Stimulated activated CD4-positive, alpha-beta T cell treated with anti-CD3 and anti-CD28 coated beads, Interleukin-12 subunit alpha, Interleukin-12 subunit beta, amount 100 ng/mL, for 48 hours (primary cell): ENCODE measurements around the gene LIPC.
A peak's percentile ranks its signal among the peaks of the same experiment; 100 is the strongest.

Experiments
- DNase-seq, 3 donors: peaks; one replicate each; pipeline ENCODE4 v3.0.0-alpha.2; 2020; ENCODE audit warnings: low read depth in 2 of 3, low spot score in 1 of 3

Gene LIPC

GRCh38 chr15:58434334-58434875 is 2.6 kb downstream of the LIPC start:
- no peak for DNase-seq

DNA sequence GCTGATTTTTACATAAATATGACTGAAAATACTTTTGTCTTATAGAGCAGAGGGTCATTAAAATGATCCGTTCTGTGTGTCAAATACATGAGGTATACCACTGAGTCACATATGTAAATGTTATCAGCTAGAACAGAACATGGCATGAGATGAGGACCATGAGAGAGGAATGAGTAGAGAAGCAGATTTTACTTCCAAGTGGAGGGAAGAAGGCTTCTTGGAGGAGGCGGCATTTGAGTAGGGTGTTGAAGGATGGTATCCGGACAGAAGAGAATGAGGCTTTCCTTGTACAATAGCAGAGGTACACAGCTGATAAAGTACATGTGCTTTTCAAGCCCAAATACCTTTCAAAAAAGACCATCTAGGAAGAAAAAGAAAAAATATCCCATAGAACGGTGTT is 4.8 kb downstream of the LIPC start:
- no peak for DNase-seq

DNA sequence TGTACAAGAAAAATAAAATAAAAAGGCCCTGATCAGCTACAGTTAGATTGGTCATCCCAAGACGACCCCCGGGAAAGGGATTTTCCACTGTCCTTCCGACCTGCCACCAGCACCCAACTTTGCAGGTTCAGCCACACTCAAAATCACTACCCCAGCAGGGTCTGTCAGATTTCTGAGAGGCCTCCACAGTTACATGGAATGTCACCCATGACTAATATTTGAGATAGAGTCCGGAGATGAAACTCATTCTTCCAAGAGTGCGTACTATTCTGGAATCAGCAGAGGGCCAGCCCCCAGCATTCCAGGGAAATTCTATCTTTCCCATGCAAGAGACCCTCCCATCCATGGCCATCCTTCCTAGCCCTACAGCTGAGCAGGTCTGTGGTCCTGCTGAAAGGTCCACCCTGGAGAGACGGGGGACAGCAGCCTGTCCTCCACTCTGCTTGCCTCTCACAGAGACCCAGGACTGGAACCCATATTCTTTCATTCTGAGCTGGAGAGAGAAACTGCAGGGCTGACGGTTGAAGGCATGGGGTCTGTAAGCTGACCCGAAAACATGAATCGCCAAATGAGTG is 5.8 kb downstream of the LIPC start:
- no peak for DNase-seq

GRCh38 chr15:58438111-58438510 is 6.3 kb downstream of the LIPC start:
- no peak for DNase-seq

GRCh38 chr15:58438956-58439355 is 7.2 kb downstream of the LIPC start:
- DNase-seq = no peak

GRCh38 chr15:58440158-58440910 is 8.5 kb downstream of the LIPC start:
- DNase-seq = no peak

DNA sequence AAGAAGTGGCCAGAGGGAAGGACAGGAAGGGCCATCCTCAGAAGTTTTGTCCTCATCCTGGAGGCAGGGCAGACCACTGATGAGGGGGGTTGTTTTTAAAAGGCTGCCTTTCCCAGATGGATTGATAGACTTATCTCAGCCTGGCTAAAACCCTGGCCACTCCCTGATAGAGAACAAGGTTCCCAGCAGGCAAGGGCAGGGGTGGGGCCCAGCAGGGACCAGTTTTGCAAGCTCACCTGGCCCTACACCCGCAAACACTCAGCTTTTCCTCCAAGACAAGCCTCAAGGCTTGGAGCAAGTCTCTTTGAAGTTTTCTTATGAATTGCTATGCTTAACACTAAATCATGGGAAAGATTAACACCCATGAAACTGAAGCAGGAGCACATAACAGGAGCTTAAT is 9.1 kb downstream of the LIPC start:
- no peak for DNase-seq

DNA sequence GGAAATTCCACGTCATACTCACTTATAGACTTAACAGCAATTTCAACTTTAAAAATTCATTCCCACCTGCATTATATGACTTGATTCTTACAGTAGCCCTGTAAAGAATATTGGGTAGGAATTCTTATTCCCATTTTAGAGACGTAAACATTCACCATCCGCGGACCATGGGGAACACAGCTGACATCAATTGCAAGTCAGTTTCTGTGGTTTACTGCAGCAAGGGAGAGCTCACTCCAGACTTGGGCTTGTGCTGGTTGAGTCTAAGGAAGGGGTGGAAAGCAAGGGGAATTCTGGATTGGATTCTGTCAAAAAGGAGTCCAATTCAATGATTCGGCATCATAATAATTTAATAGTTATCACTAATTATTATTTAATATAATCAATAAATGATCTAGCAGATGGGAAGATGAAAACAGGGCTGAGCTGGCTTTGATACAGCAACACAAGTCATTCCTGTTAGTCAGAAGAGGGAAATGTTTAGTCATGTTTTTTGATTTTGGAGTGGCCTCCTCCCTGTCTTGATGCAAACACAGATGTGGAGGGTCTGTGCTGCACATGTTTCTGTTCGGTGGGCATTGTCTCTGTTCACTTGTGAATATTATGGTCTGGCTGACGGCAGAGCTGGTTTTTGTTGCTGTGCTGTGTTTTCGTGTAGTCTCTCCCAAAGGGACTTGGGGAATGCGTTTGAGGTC is 9.7 kb downstream of the LIPC start:
- no peak for DNase-seq

DNA sequence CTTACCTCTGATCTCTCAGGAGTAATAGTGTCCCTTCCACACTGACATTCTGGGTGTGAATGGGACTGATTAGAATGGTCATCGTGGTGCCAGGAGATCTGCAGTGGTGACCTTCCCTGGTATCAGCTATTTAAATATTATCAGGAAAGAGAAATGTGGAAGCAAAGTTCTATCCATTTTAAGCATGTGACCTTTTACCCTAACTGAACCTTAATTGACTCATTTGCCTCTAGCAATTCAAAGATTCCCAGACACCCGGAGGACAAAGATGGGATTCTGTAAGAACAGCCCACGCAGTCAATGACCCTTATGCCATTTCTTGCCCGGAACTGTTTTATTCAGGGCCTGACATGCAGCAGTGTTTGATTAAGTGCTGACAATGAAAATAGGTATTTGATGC is 10.3 kb downstream of the LIPC start:
- no peak for DNase-seq

GRCh38 chr15:58443308-58443707 is 11.5 kb downstream of the LIPC start:
- DNase-seq = no peak

- no peak for DNase-seq
These were observed 12.3 kb downstream of the LIPC start for GRCh38 chr15:58444056-58444455.

DNA sequence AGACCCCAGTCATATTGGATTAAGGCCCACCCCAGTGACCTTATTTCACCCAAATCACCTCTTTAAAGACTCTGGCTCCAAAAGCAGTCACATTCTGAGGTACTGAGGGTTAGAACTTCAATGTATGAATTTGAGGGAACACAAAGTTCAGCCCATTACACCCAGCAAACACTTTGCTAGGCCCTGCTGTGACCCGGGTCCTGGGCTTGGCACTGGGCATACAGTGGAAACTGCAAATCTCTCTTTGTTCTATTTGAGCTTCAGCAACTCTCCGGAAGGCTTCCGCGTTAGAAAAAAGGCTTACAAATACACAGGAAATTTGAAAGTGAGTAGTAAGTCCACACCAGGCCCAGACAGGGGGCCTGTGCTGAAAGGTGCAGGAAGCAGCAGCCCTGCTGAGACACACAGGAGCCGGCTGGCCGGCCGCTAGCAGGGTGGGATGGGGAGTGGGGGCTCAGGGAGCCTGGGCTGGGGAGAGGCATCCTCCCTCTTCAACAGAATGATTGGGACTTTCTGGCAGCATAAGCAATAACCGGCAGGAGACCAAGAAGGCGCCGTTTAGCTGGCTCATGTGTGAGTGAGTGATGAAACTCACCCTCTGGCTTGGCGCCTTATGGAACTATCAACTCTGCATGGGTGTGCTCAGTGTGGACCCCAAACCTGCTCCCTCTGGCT is 13.0 kb downstream of the LIPC start:
- no peak for DNase-seq

GRCh38 chr15:58445865-58446264 is 14.1 kb downstream of the LIPC start:
- no peak for DNase-seq

DNA sequence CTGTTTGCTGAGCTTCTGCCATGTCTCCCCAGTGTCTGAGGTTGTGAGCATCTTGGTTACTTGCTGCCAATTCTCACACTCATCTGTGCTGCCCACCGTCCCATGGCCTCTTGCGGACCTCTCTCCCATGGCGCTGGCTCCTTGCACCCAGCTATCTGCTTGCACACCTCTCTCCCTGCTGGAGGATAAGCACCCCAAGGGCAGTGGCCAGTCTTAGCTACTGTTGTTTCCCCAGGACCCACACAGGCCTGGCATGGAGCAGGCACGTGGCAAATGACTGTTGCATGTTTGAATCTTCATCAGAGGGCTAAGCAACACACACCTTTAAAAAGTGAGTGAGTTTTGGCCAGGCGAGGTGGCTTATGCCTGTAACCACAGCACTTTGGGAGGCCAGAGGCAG is 14.7 kb downstream of the LIPC start:
- DNase-seq = no peak

GRCh38 chr15:58447271-58448010 is 15.7 kb downstream of the LIPC start:
- DNase-seq = no peak

DNA sequence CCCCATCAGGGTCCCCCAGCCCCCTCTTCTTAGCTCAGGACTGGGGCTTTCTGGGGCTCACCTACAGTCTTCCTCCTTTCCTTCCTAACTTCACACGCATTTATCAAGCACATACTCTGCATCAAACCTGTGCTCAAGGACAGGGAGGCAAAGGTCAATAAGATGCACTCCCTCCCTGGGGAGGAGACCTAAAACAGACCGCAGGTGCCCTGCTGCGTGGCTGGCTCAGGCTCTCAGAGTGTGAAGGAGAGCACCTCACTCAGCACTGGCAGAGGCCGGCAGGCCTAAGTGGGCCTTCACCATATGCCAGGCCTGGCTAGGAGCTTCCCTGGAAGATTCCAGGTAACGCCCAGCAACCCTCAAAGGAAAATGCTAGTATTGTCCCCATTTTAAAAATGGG is 16.5 kb downstream of the LIPC start:
- DNase-seq = no peak

DNA sequence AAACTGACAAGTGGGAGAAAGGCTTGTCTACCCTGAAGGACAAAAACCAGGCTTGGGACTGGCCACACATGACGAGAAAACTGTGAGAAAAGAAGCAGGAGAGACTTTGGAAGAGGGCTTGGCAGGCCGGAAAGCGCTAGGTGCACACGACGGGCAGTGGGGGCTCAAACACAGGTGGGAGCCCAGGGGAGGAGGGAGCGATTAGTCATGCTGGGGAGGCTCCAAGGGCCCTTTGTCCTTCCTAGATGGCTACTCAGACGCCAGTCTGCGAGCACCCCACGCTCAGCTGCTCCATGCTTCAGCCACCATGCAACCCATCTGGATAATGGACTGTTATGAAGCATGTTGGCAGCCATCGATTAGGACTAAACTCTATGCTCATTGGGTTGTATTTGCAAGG is 17.1 kb downstream of the LIPC start:
- DNase-seq = no peak

DNA sequence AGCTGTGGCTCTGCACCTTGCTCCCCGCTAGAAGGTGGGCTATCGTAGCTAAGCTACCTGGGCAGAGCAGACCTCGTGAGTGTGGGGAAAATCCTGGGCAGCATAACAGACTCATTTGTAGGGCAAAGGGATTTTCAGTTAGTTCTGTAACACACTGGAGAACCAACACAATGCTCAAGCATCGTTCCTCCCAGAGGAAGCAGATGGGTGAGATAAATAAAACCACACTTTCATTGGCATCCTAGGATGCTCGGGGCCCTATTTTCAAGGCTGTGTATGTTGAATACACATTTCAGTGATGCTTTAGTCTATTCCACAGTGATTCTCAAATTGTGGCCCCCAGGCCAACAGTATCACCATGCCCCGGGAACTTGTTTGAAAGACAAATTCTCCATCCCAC is 20.0 kb downstream of the LIPC start:
- no peak for DNase-seq

GRCh38 chr15:58452775-58453174 is 21.0 kb downstream of the LIPC start:
- DNase-seq = no peak

- peak; percentile 38 to 71 (median 64) for DNase-seq
These were observed 22.4 kb downstream of the LIPC start for GRCh38 chr15:58453931-58454793.
